GM06990 (cell line): Measurements from ENCODE around the gene TBC1D22A.

Experiments used
- DNase-seq: peaks from one replicate; pipeline ENCODE4 v3.0.0-alpha.2; 2011; ENCODE audit not compliant: insufficient read length; ENCODE audit errors: extremely low read depth
- H3K27me3 ChIP-seq: replicated peaks from 2 replicates; pipeline ENCODE4 v1.6.0; 2011; ENCODE audit warnings: low read length; ENCODE audit not compliant: control insufficient read depth, insufficient read depth
- H3K36me3 ChIP-seq: 2 replicates; pipeline ENCODE4 v1.5.1; 2011; ENCODE audit warnings: low read length; ENCODE audit not compliant: control insufficient read depth, insufficient read depth
- H3K4me3 ChIP-seq: replicated peaks from 2 replicates; pipeline ENCODE4 v1.5.1; 2011; ENCODE audit warnings: low read depth, mild to moderate bottlenecking, control low read depth, low read length
- CTCF ChIP-seq: IDR thresholded peaks from 2 replicates; pipeline ENCODE4 v1.5.1; 2011; ENCODE audit warnings: low read length, control low read depth, mild to moderate bottlenecking, inconsistent platforms; ENCODE audit not compliant: insufficient read depth, poor library complexity, severe bottlenecking

TBC1D22A gene

GRCh38 chr22:46853191-46853590, 90.7 kb downstream of the TBC1D22A start:
- TF ChIP-seq CTCF, result no peak
- DNase-seq, result no peak
- no peak overlapping the region for H3K4me3 ChIP-seq

GRCh38 chr22:46854125-46854870, 91.8 kb downstream of the TBC1D22A start:
- DNase-seq, result no peak
- Histone ChIP-seq H3K27me3 (no peaks in the 10 kb centered on the region), H3K36me3 (peaks cover 11% of the 10 kb centered on the region), H3K4me3 (no peak overlapping the region)
- TF ChIP-seq CTCF, result no peak

More at GRCh38 chr22:46853191-46853590, 90.7 kb downstream of the TBC1D22A start:
- Histone ChIP-seq H3K27me3 (no peaks in the 10 kb centered on the region), H3K36me3 (peaks cover 15% of the 10 kb centered on the region)

GRCh38 chr22:46855681-46856080, 93.2 kb downstream of the TBC1D22A start:
- H3K4me3 ChIP-seq, result no peak overlapping the region
- DNase-seq, result no peak
- no peaks in the 10 kb centered on the region for H3K27me3 ChIP-seq
- H3K36me3 ChIP-seq, result peaks cover 7% of the 10 kb centered on the region
- TF ChIP-seq CTCF, result no peak

- no peak for TF ChIP-seq CTCF
- no peaks in the 10 kb centered on the region for H3K27me3 ChIP-seq
- DNase-seq, result no peak
- H3K36me3 ChIP-seq, result peaks cover 3% of the 10 kb centered on the region
- no peak overlapping the region for H3K4me3 ChIP-seq
Observed at GRCh38 chr22:46856661-46857060, 94.2 kb downstream of the TBC1D22A start.

GRCh38 chr22:46857142-46857884, 94.9 kb downstream of the TBC1D22A start:
- no peak overlapping the region for H3K4me3 ChIP-seq
- peaks cover 1% of the 10 kb centered on the region; the same call in 1 of the 2 replicates for H3K36me3 ChIP-seq
- DNase-seq, result no peak
- no peak for TF ChIP-seq CTCF
- H3K27me3 ChIP-seq, result no peaks in the 10 kb centered on the region
